H1 (cell line): ENCODE data around the gene CSGALNACT2. TPM values are rescaled to one million over a fixed set of nuclear protein-coding genes. Genes with fewer than 3 reads are reported as not detected.

ENCODE experiments used
- SAP30 ChIP-seq: fragments of 300-600 bp; sonication (generic); IDR thresholded peaks from 2 replicates; pipeline ENCODE4 v1.7.1; 2012; ENCODE audit warnings: low read length, moderate library complexity, mild to moderate bottlenecking, inconsistent platforms; ENCODE audit not compliant: insufficient read depth, insufficient replicate concordance
- YY1 ChIP-seq: IDR thresholded peaks from 2 replicates; pipeline ENCODE4 v1.6.1; 2011; ENCODE audit warnings: low read depth, mild to moderate bottlenecking, low read length
- polyA plus RNA-seq, 7 experiments: library from polyadenylated mRNA; depleted of rRNA in 3 of 7; stranded (reverse) in 5 of 7; unstranded in 2 of 7; fragments of >200 nt in 5 of 7; fragments of 200-250 nt in 2 of 7; gene quantifications; 1 replicate in 5 of 7; 2 replicates in 1 of 7; 4 replicates in 1 of 7; pipeline versions ENCODE4 v1.2.1 to v1.2.3, GENCODE V29; 2011 to 2013; ENCODE audit warnings: missing spikeins in 2 of 7, mixed read lengths in 2 of 7
- total RNA-seq: library from RNA; stranded (reverse); fragmentation: NEBNext Ultra II Directional; extraction: Animal tissue kit (Norgen Biotek cat#: 25700); gene quantifications from 2 replicates; pipeline ENCODE4 v1.2.1, GENCODE V29; 2021

CSGALNACT2 gene
- total and polyA plus RNA-seq, 2 of the 8 experiments (the other 6 are each of a cell fraction or from before 2014, with no cell fraction given): 2.6 to 5.3 TPM

- TF ChIP-seq SAP30 (no peak), YY1 (no peak)
These were observed 32.9 kb upstream of the CSGALNACT2 start (continued) for GRCh38 chr10:43105102-43105955.
